H1 (cell line): ENCODE measurements around the gene GCH1. TPM values are rescaled to one million over a fixed set of nuclear protein-coding genes. Genes with fewer than 3 reads are reported as not detected.

Experiments
- CTCF ChIA-PET: fragments of 300-600 bp; sonication (Branson Sonifier 250); formaldehyde crosslinking; loops from one replicate; lab custom pipeline; 2021; ENCODE audit not compliant: partially characterized antibody; lab: Charles Lee
- POLR2A ChIA-PET: fragments of 300-600 bp; sonication (Branson Sonifier 250); formaldehyde crosslinking; loops from one replicate; lab custom pipeline; 2021; ENCODE audit warnings: inconsistent platforms; ENCODE audit not compliant: partially characterized antibody; lab: Charles Lee
- DNase-seq, 2 experiments: peaks; one replicate each; pipeline versions ENCODE4 v3.0.0 to v3.0.0-alpha.2; 2010 to 2022; ENCODE audit warnings: low spot score in 2 of 2, low read depth in 1 of 2, mixed read lengths in 1 of 2
- FAIRE-seq: peaks from 2 replicates; lab custom pipeline; 2011; peaks lifted over from hg19 to GRCh38; lab: Jason Lieb, UNC
- H2AFZ ChIP-seq: 2 replicates; pipeline ENCODE4 v1.8.1; 2012; ENCODE audit warnings: low read length, inconsistent platforms
- H2AK5ac ChIP-seq: 2 replicates; pipeline ENCODE4 v1.6.1; 2013; ENCODE audit warnings: low read depth, low read length
- H2BK120ac ChIP-seq: replicated peaks from 2 replicates; pipeline ENCODE3; 2013; ENCODE audit warnings: low read depth, low read length, inconsistent platforms
- H2BK12ac ChIP-seq: 2 replicates; pipeline ENCODE4 v1.6.1; 2013; ENCODE audit warnings: low read depth, low read length
- H2BK15ac ChIP-seq: 2 replicates; pipeline ENCODE4 v1.6.1; 2013; ENCODE audit warnings: low read length
- H2BK20ac ChIP-seq: 2 replicates; pipeline ENCODE4 v1.6.1; 2013; ENCODE audit warnings: low read length
- H2BK5ac ChIP-seq: 2 replicates; pipeline ENCODE4 v1.6.1; 2013; ENCODE audit warnings: low read depth, low read length
- H3K14ac ChIP-seq: 2 replicates; pipeline ENCODE4 v1.6.1; 2013; ENCODE audit warnings: inconsistent platforms; ENCODE audit not compliant: insufficient read length
- H3K18ac ChIP-seq: 2 replicates; pipeline ENCODE4 v1.6.1; 2013; ENCODE audit warnings: low read length; ENCODE audit errors: extremely low read depth
- H3K23ac ChIP-seq: 2 replicates; pipeline ENCODE4 v1.6.1; 2013; ENCODE audit warnings: inconsistent platforms; ENCODE audit not compliant: insufficient read length
- H3K23me2 ChIP-seq: 2 replicates; pipeline ENCODE4 v1.6.1; 2013; ENCODE audit warnings: low read depth, low read length
- H3K27ac ChIP-seq: 2 replicates; pipeline ENCODE4 v1.6.1; 2011; ENCODE audit warnings: low read depth, low read length, inconsistent platforms
- H3K27me3 ChIP-seq, 4 experiments: replicated peaks in 1 of 4; 1 replicate in 1 of 4; 2 replicates in 3 of 4; pipeline versions ENCODE4 v1.6.1 to v1.8.1; 2011 to 2013; ENCODE audit warnings: low read length in 3 of 4, mild to moderate bottlenecking in 3 of 4, inconsistent platforms in 2 of 4, mixed read lengths in 2 of 4, moderate library complexity in 1 of 4; ENCODE audit not compliant: control insufficient read depth in 3 of 4, insufficient read depth in 3 of 4; ENCODE audit errors: extremely low read depth in 1 of 4
- H3K36me3 ChIP-seq, 4 experiments: 2 replicates each; pipeline versions ENCODE4 v1.6.1 to v1.8.1; 2011 to 2013; ENCODE audit warnings: mild to moderate bottlenecking in 4 of 4, low read length in 3 of 4, moderate library complexity in 2 of 4, control low read depth in 1 of 4, inconsistent platforms in 1 of 4; ENCODE audit not compliant: insufficient read depth in 4 of 4, control insufficient read depth in 2 of 4
- H3K4ac ChIP-seq: replicated peaks from 2 replicates; pipeline ENCODE3; 2013; ENCODE audit warnings: low read length, low read depth, mixed read lengths, inconsistent platforms; ENCODE audit not compliant: insufficient read length
- H3K4me1 ChIP-seq, 4 experiments: replicated peaks in 1 of 4; 1 replicate in 1 of 4; 2 replicates in 3 of 4; pipeline versions ENCODE4 v1.6.1 to v1.8.1; 2011 to 2013; ENCODE audit warnings: low read length in 3 of 4, inconsistent platforms in 2 of 4, mixed read lengths in 1 of 4; ENCODE audit not compliant: insufficient read depth in 4 of 4, control insufficient read depth in 3 of 4
- H3K4me2 ChIP-seq, 2 experiments: 2 replicates each; pipeline versions ENCODE4 v1.6.1 to v1.8.1; 2011 to 2013; ENCODE audit warnings: low read depth in 2 of 2, low read length in 2 of 2, control low read depth in 1 of 2, inconsistent platforms in 1 of 2, mild to moderate bottlenecking in 1 of 2; ENCODE audit not compliant: insufficient read depth in 1 of 2
- H3K4me3 ChIP-seq, 4 experiments: fragments of 200-600, 300-600 bp in 1 of 4; sonication (generic), shearing (Covaris generic), sonication (Bioruptor Twin) in 1 of 4; 2 replicates each; pipeline versions ENCODE4 v1.5.1 to v1.8.1; 2011 to 2016; ENCODE audit warnings: low read length in 4 of 4, low read depth in 3 of 4, control low read depth in 2 of 4, inconsistent platforms in 2 of 4, mild to moderate bottlenecking in 2 of 4, mixed read lengths in 1 of 4, moderate library complexity in 1 of 4; ENCODE audit not compliant: insufficient read depth in 2 of 4; ENCODE audit errors: extremely low read depth in 1 of 4
- H3K56ac ChIP-seq: replicated peaks from 2 replicates; pipeline ENCODE3; 2013; ENCODE audit warnings: low read depth, mild to moderate bottlenecking, mixed read lengths, low read length, inconsistent platforms; ENCODE audit not compliant: insufficient read length
- H3K79me1 ChIP-seq: 2 replicates; pipeline ENCODE4 v1.6.1; 2013; ENCODE audit warnings: low read depth, low read length, control low read depth
- H3K79me2 ChIP-seq, 2 experiments: 2 replicates each; pipeline versions ENCODE4 v1.6.1 to v1.8.1; 2012 to 2013; ENCODE audit warnings: low read length in 2 of 2, mild to moderate bottlenecking in 2 of 2, inconsistent platforms in 1 of 2; ENCODE audit not compliant: insufficient read depth in 2 of 2, control insufficient read depth in 1 of 2
- H3K9ac ChIP-seq, 4 experiments: replicated peaks in 1 of 4; 1 replicate in 1 of 4; 2 replicates in 3 of 4; pipeline versions ENCODE4 v1.6.1 to v1.8.1; 2011 to 2013; ENCODE audit warnings: low read depth in 3 of 4, low read length in 3 of 4, control low read depth in 2 of 4, mild to moderate bottlenecking in 2 of 4, moderate library complexity in 2 of 4, inconsistent platforms in 1 of 4; ENCODE audit errors: extremely low read depth in 1 of 4
- H3K9me3 ChIP-seq, 2 experiments: 2 replicates each; pipeline versions ENCODE4 v1.6.1 to v1.8.1; 2012 to 2013; ENCODE audit warnings: mild to moderate bottlenecking in 2 of 2, moderate library complexity in 2 of 2, control low read depth in 1 of 2, inconsistent platforms in 1 of 2, low read depth in 1 of 2, low read length in 1 of 2, mixed read lengths in 1 of 2; ENCODE audit not compliant: insufficient read depth in 2 of 2
- H4K20me1 ChIP-seq, 2 experiments: replicated peaks in 1 of 2; 2 replicates each; pipeline versions ENCODE3 to v1.8.1; 2011 to 2013; ENCODE audit warnings: inconsistent platforms in 2 of 2, low read length in 2 of 2, mild to moderate bottlenecking in 1 of 2; ENCODE audit not compliant: insufficient read depth in 2 of 2, control insufficient read depth in 1 of 2
- H4K5ac ChIP-seq: 2 replicates; pipeline ENCODE4 v1.6.1; 2013; ENCODE audit warnings: low read length, low read depth, mixed read lengths, inconsistent platforms; ENCODE audit not compliant: insufficient read length
- H4K8ac ChIP-seq: 2 replicates; pipeline ENCODE4 v1.8.0; 2013; ENCODE audit warnings: mild to moderate bottlenecking, moderate library complexity, low read length, inconsistent platforms; ENCODE audit not compliant: insufficient read depth; ENCODE audit errors: extremely low read depth
- H4K91ac ChIP-seq: replicated peaks from 2 replicates; pipeline ENCODE3; 2013; ENCODE audit warnings: low read length, mixed read lengths, inconsistent platforms; ENCODE audit not compliant: insufficient read length
- CHD2 ChIP-seq: IDR thresholded peaks from 2 replicates; pipeline ENCODE4 v1.6.1; 2012; ENCODE audit warnings: low read length, improper control_type of control experiment
- EGR1 ChIP-seq: IDR thresholded peaks from 2 replicates; pipeline ENCODE4 v1.6.1; 2011; ENCODE audit warnings: low read depth, low read length, borderline replicate concordance
- SP2 ChIP-seq: IDR thresholded peaks from 2 replicates; pipeline ENCODE4 v1.6.1; 2012; ENCODE audit warnings: mild to moderate bottlenecking, low read length, inconsistent platforms
- SUZ12 ChIP-seq: fragments of 200-600 bp; sonication (generic); IDR thresholded peaks from 2 replicates; pipeline ENCODE4 v1.6.1; 2012; ENCODE audit warnings: mild to moderate bottlenecking, inconsistent platforms, low read length, moderate library complexity, mixed read lengths
- TBP ChIP-seq: IDR thresholded peaks from 2 replicates; pipeline ENCODE4 v1.6.1; 2011; ENCODE audit warnings: low read depth, low read length, improper control_type of control experiment
- WGBS, 2 experiments: shearing (Covaris generic) in 1 of 2; methylation state at CpG; one replicate each; pipeline versions ENCODE4 v1.1.6 to v1.1.7; 2013 to 2015; ENCODE audit warnings: low lambda C conversion rate in 2 of 2, mixed read lengths in 2 of 2, inconsistent platforms in 1 of 2, low coverage in 1 of 2, missing lambda C conversion rate in 1 of 2; ENCODE audit not compliant: insufficient replicate concordance in 2 of 2, insufficient coverage in 1 of 2, insufficient read length in 1 of 2; ENCODE audit errors: extremely low coverage in 1 of 2, missing lambda C conversion rate in 1 of 2; 5-methylcytosine and 5-hydroxymethylcytosine counted together
- polyA plus RNA-seq, 7 experiments: library from polyadenylated mRNA; depleted of rRNA in 3 of 7; stranded (reverse) in 5 of 7; unstranded in 2 of 7; fragments of >200 nt in 5 of 7; fragments of 200-250 nt in 2 of 7; gene quantifications; 1 replicate in 5 of 7; 2 replicates in 1 of 7; 4 replicates in 1 of 7; pipeline versions ENCODE4 v1.2.1 to v1.2.3, GENCODE V29; 2011 to 2013; ENCODE audit warnings: missing spikeins in 2 of 7, mixed read lengths in 2 of 7
- total RNA-seq: library from RNA; stranded (reverse); fragmentation: NEBNext Ultra II Directional; extraction: Animal tissue kit (Norgen Biotek cat#: 25700); gene quantifications from 2 replicates; pipeline ENCODE4 v1.2.1, GENCODE V29; 2021
- TF ChIP-seq, protein P1 (sequence below): IDR thresholded peaks from 2 replicates; pipeline ENCODE4 v1.6.1; 2012; ENCODE audit warnings: inconsistent platforms

The GCH1 gene
- total and polyA plus RNA-seq, 2 of the 8 experiments (the other 6 are each of a cell fraction or from before 2014, with no cell fraction given), result 7.3 to 7.9 TPM

DNA sequence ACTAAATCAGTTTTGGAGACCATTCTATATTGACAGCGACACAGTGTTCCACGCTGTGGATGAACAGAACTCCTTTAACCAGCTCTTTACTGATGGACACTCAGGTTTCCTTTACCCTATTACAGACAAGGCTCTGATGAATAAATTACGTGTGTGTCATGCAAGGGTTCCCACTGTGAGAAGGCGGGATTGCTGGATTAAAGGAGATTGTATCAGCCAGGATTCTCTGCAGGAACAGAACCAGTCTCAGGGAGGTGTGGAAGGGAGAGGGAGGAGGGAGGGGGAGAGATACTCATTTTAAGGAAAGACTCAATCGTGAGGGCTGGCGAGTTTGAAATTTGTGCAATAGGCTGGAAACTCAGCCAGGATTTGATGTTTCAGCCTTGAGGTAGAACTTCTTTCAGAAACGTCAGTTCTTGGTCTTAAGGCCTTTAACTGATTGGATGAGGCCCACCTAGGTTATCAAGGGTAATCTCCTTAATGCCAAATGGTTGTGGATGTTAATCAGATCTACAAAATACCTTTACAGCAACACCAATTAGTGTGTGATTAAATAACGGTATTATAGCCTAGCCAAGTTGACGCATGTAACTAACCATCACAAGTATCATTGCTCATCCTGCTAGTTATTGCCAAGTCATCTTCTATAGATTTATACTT, 104.0 kb downstream of the GCH1 start:
- TF ChIP-seq SUZ12, result no peak
- TF ChIP-seq, protein P1, sequence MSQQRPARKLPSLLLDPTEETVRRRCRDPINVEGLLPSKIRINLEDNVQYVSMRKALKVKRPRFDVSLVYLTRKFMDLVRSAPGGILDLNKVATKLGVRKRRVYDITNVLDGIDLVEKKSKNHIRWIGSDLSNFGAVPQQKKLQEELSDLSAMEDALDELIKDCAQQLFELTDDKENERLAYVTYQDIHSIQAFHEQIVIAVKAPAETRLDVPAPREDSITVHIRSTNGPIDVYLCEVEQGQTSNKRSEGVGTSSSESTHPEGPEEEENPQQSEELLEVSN, result no peak
- no peak for TF ChIP-seq SP2
- no peak for TF ChIP-seq EGR1
- TF ChIP-seq TBP, result no peak
- no peak for TF ChIP-seq CHD2
- FAIRE-seq, result no peak
- WGBS, 2 experiments, result 91% methylated on average over 9 of the region's 9 CpGs; no CpG with 5 or more reads in 1 of the 2 experiments

More for the DNA sequence above, 104.0 kb downstream of the GCH1 start:
- no peak overlapping the region for H2BK15ac ChIP-seq
- H3K4me2 ChIP-seq, result no peak overlapping the region
- no peak overlapping the region for H2BK5ac ChIP-seq
- no peak overlapping the region for H2AFZ ChIP-seq
- no peaks in the 10 kb centered on the region for H3K36me3 ChIP-seq
- H2BK120ac ChIP-seq, result no peak overlapping the region
- no peak overlapping the region for H4K91ac ChIP-seq
- DNase-seq, result no peak
- ChIA-PET CTCF (interaction anchor here (0.7 to 1.6 kb wide), 3 partner anchors 25 to 95 kb away, joined by 3 to 5 read pairs (median 3); no protein-coding TSS in a partner anchor), POLR2A (no interaction called here)
- H3K23ac ChIP-seq, result no peak overlapping the region
- H4K5ac ChIP-seq, result no peak overlapping the region
- H3K79me2 ChIP-seq, result no peaks in the 10 kb centered on the region
- no peak overlapping the region for H3K9ac ChIP-seq
- no peak overlapping the region for H2BK12ac ChIP-seq
- no peak overlapping the region for H3K56ac ChIP-seq
- no peaks in the 10 kb centered on the region for H3K9me3 ChIP-seq
- H2AK5ac ChIP-seq, result no peak overlapping the region
- no peaks in the 10 kb centered on the region for H3K79me1 ChIP-seq
- H4K20me1 ChIP-seq, result no peaks in the 10 kb centered on the region
- H3K27ac ChIP-seq, result no peak overlapping the region
- H3K4ac ChIP-seq, result no peak overlapping the region
- no peaks in the 10 kb centered on the region; the same call in 1 of the 2 replicates for H3K23me2 ChIP-seq
- no peak overlapping the region for H2BK20ac ChIP-seq
- no peak overlapping the region for H3K18ac ChIP-seq
- H3K27me3 ChIP-seq, result no peaks in the 10 kb centered on the region; a peak in 1 of 7 replicates
- no peak overlapping the region for H3K4me3 ChIP-seq
- H4K8ac ChIP-seq, result no peak overlapping the region
- no peak overlapping the region for H3K14ac ChIP-seq
- no peaks in the 10 kb centered on the region for H3K4me1 ChIP-seq
